ENCODE results near the gene MCTP1. TPM values are rescaled to one million over a fixed set of nuclear protein-coding genes. Genes with fewer than 3 reads are reported as not detected.

Gene MCTP1
- total RNA-seq, 1 experiment from 2014 or later = 7.5 TPM

DNA sequence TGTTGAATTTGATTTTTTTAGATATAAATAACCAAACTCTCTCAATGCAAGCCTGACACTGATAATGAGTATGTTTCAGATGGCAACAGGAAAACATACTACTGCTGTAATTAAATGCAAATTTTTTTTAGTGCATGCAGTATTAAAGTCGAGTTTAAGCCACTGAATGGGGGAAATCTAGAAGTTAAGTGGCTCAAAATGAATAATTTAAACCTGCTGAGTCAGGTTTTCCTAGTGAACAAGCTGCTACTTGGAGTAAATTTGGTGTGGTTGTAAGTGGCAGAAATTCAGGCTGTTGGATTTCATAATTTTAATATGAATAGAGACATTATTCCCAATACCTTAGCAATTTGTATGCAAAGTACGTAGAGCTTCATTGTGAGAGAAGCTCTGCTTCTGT lies 544.6 kb downstream of the MCTP1 start:
- Histone ChIP-seq H3K27me3 (ENCODE audit: low read length) (no peaks in the 10 kb centered on the region), H3K4me1 (ENCODE audit: insufficient read depth, low read length) (no peaks in the 10 kb centered on the region), H4K20me1 (ENCODE audit: low read length) (no peaks in the 10 kb centered on the region), H3K27ac (ENCODE audit: low read length) (no peak overlapping the region), H3K9me2 (replicated peaks; ENCODE audit: low read length) (no peaks in the 10 kb centered on the region), H2AFZ (ENCODE audit: low read length) (no peak overlapping the region), H3K4me3 (ENCODE audit: low read length) (no peak overlapping the region), H3K4me2 (ENCODE audit: low read length) (no peak overlapping the region), H3F3A (ENCODE audit: low read length, unreplicated experiment) (no peaks in the 10 kb centered on the region), H3K9ac (ENCODE audit: low read length) (no peak overlapping the region), H3K36me3 (ENCODE audit: low read depth, low read length) (no peaks in the 10 kb centered on the region), H3K79me2 (ENCODE audit: low read length) (no peaks in the 10 kb centered on the region), H3K9me3 (ENCODE audit: low read length) (no peaks in the 10 kb centered on the region)
- ChIA-PET POLR2A (ENCODE audit: unreplicated experiment) (no interaction called here), CTCF (no interaction called here)
- DNase-seq (no peak), ATAC-seq (no peak)
- no peak for TF ChIP-seq EZH2phosphoT487 (IDR thresholded peaks at IDR 0.05; ENCODE audit: borderline replicate concordance, low read length)
- TF ChIP-seq EZH2 (IDR thresholded peaks at IDR 0.05; ENCODE audit: low read length, unreplicated experiment) = no peak
- no peak for TF ChIP-seq CTCF (conservative IDR thresholded peaks at IDR 0.05; ENCODE audit: low read depth, low read length)
- no TSS peak for BruUV-seq (replicated peaks)
- intact Hi-C loops (cut with micrococcal nuclease) = no loop called here

DNA sequence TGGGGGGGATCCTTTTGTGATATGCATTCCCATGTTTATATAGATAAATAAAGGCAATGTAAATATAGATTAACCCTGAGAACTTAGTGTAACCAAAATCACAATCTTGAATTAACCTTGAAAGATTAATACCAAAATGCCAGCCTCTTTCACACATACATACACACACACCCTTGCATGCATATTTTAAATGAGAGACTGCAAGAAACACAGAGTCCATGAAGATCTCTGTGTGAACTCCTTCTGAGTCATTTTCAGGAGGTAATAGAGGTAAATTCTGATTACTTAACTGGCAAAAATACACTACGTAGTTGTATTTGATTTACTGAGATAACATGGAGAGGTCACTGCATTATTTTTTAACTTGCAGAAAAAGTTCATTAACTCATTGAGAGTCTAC lies 548.4 kb downstream of the MCTP1 start:
- DNase-seq (no peak), ATAC-seq (no peak)
- H3K27ac ChIP-seq (ENCODE audit: low read length) = no peak overlapping the region
- no peaks in the 10 kb centered on the region for H3K4me1 ChIP-seq (ENCODE audit: insufficient read depth, low read length)
- H3K9me3 ChIP-seq (ENCODE audit: low read length) = no peaks in the 10 kb centered on the region
- no peak overlapping the region for H3K4me2 ChIP-seq (ENCODE audit: low read length)
- no peaks in the 10 kb centered on the region for H3K27me3 ChIP-seq (ENCODE audit: low read length)
- intact Hi-C loops (cut with micrococcal nuclease) = loop anchor here (5.0 kb wide), 2 partner anchors 44 to 484 kb away; no protein-coding TSS in a partner anchor
- no peak overlapping the region for H3K4me3 ChIP-seq (ENCODE audit: low read length)
- ChIA-PET POLR2A (ENCODE audit: unreplicated experiment) (no interaction called here), CTCF (no interaction called here)
- H2AFZ ChIP-seq (ENCODE audit: low read length) = no peak overlapping the region
- TF ChIP-seq CTCF (conservative IDR thresholded peaks at IDR 0.05; ENCODE audit: low read depth, low read length) (no peak), EZH2 (IDR thresholded peaks at IDR 0.05; ENCODE audit: low read length, unreplicated experiment) (no peak), EZH2phosphoT487 (IDR thresholded peaks at IDR 0.05; ENCODE audit: borderline replicate concordance, low read length) (no peak)
- no peaks in the 10 kb centered on the region for H3F3A ChIP-seq (ENCODE audit: low read length, unreplicated experiment)
- BruUV-seq (replicated peaks) = no TSS peak
- no peaks in the 10 kb centered on the region for H3K9me2 ChIP-seq (replicated peaks; ENCODE audit: low read length)
- no peaks in the 10 kb centered on the region for H4K20me1 ChIP-seq (ENCODE audit: low read length)
- no peak overlapping the region for H3K9ac ChIP-seq (ENCODE audit: low read length)
- no peaks in the 10 kb centered on the region for H3K36me3 ChIP-seq (ENCODE audit: low read depth, low read length)
- no peaks in the 10 kb centered on the region for H3K79me2 ChIP-seq (ENCODE audit: low read length)

DNA sequence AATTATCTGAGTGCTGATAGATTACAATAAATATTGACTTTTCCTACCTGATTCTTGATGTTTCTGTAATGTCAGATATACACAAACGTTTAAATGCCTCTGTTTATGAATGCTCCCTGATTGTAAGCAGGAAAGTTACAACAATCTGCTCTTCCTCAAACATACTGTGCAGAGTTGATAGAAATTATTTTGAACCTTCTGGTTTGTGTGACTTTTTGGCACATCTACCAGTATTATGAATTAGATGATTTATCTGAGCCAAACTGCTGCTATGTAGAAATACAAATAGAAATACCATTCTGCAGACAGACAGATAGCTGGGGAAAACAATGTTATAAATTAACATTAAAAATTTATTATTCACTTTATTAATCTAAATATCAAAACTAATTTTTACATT lies 553.4 kb downstream of the MCTP1 start:
- ATAC-seq (no peak), DNase-seq (no peak)
- Histone ChIP-seq H3K4me1 (ENCODE audit: insufficient read depth, low read length) (no peaks in the 10 kb centered on the region), H3K36me3 (ENCODE audit: low read depth, low read length) (no peaks in the 10 kb centered on the region), H3K9me3 (ENCODE audit: low read length) (no peaks in the 10 kb centered on the region), H3K27me3 (ENCODE audit: low read length) (no peaks in the 10 kb centered on the region), H3K9ac (ENCODE audit: low read length) (no peak overlapping the region), H3K4me2 (ENCODE audit: low read length) (no peak overlapping the region), H3K79me2 (ENCODE audit: low read length) (no peaks in the 10 kb centered on the region), H2AFZ (ENCODE audit: low read length) (no peak overlapping the region), H4K20me1 (ENCODE audit: low read length) (no peaks in the 10 kb centered on the region), H3K4me3 (ENCODE audit: low read length) (no peak overlapping the region), H3F3A (ENCODE audit: low read length, unreplicated experiment) (no peaks in the 10 kb centered on the region), H3K27ac (ENCODE audit: low read length) (no peak overlapping the region), H3K9me2 (replicated peaks; ENCODE audit: low read length) (no peaks in the 10 kb centered on the region)
- BruUV-seq (replicated peaks) = no TSS peak
- ChIA-PET POLR2A (ENCODE audit: unreplicated experiment) (no interaction called here), CTCF (no interaction called here)
- intact Hi-C loops (cut with micrococcal nuclease) = no loop called here
- TF ChIP-seq EZH2 (IDR thresholded peaks at IDR 0.05; ENCODE audit: low read length, unreplicated experiment) (no peak), EZH2phosphoT487 (IDR thresholded peaks at IDR 0.05; ENCODE audit: borderline replicate concordance, low read length) (no peak), CTCF (conservative IDR thresholded peaks at IDR 0.05; ENCODE audit: low read depth, low read length) (no peak)
